ENCODE measurements around the gene MFSD1.

DNA sequence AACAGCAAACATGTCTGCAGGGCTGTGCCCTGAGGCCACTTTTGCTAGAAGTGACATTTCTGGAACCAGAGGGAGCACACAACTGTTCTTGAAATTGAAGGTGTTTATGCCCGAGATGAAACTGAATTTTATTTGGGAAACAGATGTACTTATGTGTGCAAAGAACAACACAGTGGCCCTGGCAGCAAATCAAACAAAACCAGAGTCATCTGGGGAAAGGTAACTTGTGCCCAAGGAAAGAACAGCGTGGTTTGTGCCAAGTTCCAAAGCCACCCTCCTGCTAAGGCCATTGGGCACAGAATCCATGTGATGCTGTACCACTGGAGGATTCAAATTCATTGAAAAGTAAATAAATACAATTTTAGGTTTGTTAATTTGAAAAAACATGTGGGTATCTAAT is 38.4 kb upstream of the MFSD1 start:
- TF ChIP-seq, protein P1, sequence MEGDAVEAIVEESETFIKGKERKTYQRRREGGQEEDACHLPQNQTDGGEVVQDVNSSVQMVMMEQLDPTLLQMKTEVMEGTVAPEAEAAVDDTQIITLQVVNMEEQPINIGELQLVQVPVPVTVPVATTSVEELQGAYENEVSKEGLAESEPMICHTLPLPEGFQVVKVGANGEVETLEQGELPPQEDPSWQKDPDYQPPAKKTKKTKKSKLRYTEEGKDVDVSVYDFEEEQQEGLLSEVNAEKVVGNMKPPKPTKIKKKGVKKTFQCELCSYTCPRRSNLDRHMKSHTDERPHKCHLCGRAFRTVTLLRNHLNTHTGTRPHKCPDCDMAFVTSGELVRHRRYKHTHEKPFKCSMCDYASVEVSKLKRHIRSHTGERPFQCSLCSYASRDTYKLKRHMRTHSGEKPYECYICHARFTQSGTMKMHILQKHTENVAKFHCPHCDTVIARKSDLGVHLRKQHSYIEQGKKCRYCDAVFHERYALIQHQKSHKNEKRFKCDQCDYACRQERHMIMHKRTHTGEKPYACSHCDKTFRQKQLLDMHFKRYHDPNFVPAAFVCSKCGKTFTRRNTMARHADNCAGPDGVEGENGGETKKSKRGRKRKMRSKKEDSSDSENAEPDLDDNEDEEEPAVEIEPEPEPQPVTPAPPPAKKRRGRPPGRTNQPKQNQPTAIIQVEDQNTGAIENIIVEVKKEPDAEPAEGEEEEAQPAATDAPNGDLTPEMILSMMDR (IDR thresholded peaks at IDR 0.05) = no peak
- no peak for TF ChIP-seq POLR2AphosphoS5 (IDR thresholded peaks at IDR 0.05)
